GM21447 (cell line): ENCODE data around the gene KCND3.

Source experiments
- ATAC-seq: cut with Tn5 transposase; IDR thresholded peaks from one replicate; pipeline ENCODE4 v1.9.1; 2021; ENCODE audit not compliant: unreplicated experiment

The KCND3 gene

DNA sequence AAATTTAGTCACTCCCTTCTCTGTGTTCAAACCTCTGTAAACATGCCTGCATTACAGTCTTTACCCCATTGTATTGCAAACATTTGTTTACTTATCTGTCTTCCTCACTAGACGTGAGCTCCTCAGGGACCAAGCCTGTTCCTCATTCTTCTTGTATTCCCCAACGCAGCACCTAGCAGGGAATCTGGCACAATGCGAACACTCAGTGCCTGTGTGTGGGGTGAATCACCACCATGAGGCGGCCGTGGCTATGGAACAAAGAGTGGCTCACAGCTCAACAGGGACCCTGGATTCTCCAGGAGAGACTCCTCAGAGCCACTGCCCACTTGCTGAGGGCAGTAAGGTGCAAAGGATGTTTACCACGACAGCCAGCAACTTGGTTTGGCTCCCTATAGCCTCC, 137.9 kb downstream of the KCND3 start:
- ATAC-seq: no peak

DNA sequence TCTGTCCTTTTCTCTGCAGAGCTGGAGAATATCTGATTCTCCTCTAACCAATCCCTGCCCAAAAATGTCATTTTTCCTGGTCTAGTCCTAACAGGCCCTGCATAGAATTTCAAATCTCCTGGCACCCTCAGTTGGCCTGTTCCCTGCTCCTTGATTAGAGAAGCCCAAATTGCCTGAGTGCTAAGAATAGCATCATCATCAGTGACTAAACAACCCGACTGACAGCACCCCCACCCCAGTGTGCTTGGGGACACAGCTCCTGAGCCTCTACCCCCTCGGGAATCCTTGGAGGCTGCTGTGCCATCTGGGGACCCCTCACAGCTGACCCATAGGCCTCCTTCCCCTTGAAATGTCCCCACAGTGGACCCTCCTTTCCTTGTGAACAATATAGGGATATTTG, 139.4 kb downstream of the KCND3 start:
- no peak for ATAC-seq

DNA sequence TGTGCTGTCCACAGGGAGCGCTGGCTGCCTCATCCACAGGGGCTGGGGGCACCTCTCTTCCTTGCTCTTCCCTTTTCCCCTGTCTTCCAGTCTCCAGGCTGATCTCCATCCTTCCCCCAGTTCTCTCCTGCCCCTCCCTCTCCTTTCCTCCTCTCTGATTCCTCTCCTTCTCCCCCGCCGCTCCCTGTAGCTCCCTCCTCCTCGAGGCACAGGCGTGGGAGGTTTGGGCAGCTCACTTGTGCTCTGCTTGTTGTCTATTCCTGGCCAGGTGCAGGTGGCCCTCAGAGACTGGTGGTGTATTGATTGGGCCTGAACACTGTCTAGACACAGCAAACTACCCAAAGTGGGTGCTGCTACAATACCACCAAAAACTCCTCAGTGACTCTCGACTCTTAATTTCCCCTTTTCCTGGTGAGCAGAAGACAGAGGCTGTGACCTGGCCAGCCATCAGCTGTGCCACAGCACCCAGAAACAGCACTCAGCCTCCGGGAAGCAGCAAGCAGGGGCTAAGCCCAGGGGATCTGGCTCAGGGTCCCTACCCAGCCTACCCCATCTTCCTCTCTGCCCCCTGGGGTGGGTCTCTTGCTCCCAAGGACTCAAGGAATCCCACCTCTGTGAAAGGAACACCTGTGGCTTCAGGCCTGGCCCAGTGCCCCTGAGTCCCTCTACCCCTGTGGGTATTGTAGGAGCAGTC, 140.5 kb downstream of the KCND3 start:
- ATAC-seq: no peak

DNA sequence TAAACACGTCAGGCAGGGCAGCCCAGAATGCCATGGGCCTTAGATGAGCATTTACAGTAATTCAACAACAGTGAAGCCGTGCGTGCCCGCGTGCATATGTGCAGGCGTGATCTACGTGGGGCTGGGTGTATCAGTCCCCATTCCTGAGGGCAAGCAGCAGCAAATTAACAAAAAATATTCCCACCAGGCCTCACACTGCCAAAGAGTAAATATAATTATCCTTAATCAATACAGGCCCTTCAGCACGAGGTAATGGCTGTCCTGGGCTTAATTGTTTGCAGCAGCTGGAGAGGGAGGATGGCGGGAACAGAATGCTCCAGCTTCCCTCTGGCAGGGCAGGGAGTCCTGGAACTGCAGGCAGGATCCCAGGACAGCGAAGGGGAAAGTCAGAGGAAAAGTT, 142.0 kb downstream of the KCND3 start:
- no peak for ATAC-seq

DNA sequence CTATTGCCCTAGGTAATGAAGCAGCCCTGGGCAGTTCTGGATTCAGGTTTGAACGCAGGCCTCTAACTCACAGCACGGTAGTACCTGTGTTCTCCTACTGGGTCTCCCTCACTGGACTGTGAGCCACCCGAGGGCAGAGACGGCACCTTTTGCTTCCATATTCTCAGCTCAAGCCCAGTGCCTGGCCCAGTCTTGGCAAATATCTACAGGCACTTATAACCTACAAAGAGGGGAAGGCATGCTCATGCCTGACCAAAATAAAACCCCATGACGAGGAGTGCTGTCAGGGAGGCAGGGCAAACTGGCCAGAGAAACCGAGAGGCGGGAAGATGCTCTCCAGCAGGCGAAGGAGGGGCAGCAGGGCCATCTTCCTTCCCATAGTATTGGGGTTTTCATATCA, 142.6 kb downstream of the KCND3 start:
- no peak for ATAC-seq

DNA sequence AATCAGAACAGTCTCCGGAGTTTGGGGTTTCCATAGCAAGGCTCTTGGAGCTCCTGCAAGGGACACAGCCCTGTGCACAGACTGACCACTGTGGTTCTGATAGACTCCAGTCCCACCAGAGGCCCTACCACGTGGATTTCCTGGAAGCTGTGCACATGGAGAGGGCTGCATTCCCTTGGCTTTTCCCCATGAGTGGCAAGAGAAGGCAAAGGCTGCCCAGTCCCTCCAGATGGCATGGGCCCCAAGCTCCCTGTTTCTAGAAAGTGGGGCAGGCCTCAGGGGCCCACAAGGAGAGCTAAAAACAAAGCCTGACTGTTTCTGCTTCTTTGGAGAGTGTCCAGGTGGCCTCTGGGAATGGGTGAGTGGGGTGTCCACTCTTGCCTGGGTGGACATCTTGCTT, 146.3 kb downstream of the KCND3 start:
- ATAC-seq: no peak

DNA sequence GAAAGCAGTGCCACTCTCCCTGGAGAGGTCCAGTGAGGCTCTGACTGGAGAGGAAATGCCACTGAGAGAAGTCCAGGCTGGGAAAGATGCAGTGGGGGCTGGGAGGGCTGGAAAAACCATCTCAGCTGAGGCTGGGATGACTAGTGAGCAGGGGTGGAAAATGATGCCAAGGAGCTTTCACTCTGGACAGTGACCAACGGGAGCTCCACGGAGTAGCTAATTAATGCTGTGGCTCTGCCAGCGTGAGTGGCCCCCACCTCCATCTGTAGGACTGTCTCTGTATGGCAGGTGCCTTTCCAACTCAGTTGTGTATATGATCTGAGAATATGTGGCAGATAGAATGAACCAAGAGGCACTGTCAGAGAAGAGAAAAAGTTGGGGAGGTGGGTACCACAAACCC, 147.1 kb downstream of the KCND3 start:
- ATAC-seq: no peak

DNA sequence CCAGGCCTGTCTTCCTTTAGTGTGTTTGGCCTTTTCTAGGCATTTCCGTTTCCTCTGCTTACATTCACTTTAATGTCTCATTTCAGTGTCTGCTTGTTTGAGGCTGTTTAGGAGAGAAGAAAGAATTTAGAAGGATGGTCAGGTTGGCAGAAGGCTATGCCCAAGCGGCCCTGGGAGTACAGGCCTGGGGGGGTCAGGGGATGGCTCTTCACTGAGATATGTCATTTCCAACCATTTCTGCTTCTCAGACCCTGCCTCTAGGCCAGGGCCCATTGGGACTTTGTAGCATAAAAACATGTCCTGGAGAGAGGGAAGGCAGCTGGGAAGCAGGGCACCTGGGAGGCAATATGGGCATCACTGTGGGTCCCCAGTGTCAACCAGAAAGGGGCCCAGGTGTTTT, 147.7 kb downstream of the KCND3 start:
- no peak for ATAC-seq

DNA sequence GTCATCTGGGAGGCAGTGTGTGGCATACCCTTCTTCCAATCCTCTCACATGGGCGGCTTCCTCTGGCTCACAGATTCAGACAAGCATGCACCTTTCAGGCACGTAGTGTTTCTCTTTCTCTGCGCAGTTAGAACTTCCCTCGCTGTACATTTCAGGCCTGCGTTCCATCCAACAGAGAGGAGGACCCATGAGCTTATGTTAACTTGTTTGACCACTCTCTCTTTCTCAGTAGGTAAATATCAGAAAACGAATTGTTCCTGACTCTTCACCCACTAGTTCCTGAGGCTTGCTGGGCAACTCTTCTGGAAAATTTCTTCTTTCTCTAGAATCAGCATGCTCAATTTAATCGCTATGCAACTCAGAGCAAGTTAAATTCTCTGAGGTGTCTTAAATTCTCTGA, 148.3 kb downstream of the KCND3 start:
- no peak for ATAC-seq

DNA sequence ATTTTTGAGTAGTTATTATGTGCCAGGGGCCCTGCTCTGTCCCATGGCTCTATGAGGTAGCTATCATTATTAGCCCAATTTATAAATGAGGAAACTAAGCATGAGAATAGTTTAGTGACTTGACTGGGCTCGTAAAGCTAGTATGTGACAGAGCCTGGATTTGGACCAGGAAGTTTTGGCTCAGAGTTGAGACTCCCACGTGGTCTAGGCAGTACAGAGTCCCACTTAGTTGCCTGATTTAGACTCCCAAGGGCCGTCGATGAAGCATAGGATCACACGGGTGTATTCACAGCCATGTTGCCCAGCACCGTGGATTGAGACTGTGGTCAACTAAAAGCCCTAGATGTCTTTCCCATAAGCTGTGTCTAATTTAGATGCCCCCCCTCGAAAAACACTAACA, 152.1 kb downstream of the KCND3 start:
- ATAC-seq: no peak

DNA sequence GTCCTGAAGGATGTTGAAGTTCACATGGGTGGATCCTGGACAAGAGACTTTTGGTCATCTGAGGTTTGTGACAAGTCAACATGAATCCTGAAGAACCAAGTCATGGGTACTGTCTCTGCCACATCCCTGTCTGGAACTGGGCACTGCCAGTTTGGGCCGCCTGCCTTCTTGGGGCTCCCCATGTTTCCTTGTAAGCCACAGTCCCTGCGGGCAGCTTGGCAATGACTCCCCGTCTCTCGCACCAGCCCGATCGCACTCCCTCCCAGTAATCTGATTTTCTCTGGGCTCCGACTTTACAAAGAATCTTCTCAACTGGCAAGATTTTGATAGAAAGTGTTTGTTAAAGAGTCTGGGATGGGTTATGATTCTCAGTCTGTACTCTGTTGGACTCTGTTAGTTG, 153.4 kb downstream of the KCND3 start:
- ATAC-seq: no peak

DNA sequence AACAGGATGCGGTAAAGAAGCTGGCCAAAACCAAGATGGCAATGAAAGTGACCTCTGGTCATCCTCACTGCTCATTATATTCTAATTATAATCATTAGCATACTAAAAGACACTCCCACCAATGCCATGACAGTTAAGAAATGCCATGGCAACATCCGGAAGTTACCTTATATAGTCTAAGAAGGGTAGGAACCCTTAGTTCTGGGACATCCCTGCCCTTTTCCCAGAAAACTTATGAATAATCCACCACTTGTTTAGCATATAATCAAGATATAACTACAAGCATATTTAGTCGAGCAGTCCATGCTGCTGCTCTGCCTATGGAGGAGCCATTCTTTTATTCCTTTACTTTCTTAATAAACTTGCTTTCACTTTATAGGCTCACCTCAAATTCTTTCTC, 154.0 kb downstream of the KCND3 start:
- no peak for ATAC-seq

DNA sequence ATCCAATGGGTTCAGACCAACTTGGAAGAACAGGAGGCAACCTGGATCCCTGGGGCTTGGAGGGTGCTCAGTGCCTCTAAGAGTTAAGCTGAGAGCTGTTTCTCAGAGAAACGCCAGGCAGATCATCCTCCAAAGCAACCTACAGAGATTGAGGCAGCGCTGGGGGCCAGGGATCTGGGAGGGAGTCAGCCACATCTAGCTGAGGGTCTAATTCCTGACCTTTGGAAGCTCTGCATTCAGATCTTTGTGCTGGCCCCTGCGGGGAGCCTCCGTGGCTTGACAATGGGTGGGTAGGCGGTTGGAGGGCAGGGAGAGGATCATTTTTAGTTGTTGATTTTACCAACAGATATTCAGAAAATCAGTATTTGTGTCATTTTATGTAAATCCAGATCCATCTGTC, 154.5 kb downstream of the KCND3 start:
- no peak for ATAC-seq

DNA sequence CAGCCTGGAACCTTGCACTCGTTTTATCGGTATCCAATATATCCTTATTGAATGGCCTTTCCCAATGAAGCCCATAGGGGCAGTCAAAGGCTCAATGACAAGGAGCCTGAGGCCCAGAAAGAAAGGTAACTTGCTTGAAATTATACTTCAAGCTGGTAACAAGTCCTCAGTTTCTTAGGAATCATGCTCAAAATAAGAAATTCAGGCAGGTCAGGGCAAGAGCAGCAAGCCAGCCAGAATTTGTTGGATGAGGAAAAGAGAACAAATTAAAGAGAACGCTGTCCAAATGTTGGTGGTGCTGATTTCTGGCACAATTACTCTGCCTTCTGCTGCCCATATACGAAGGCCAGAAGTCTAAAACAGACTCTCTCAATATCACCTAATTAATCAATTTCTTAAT, 156.1 kb downstream of the KCND3 start:
- no peak for ATAC-seq

DNA sequence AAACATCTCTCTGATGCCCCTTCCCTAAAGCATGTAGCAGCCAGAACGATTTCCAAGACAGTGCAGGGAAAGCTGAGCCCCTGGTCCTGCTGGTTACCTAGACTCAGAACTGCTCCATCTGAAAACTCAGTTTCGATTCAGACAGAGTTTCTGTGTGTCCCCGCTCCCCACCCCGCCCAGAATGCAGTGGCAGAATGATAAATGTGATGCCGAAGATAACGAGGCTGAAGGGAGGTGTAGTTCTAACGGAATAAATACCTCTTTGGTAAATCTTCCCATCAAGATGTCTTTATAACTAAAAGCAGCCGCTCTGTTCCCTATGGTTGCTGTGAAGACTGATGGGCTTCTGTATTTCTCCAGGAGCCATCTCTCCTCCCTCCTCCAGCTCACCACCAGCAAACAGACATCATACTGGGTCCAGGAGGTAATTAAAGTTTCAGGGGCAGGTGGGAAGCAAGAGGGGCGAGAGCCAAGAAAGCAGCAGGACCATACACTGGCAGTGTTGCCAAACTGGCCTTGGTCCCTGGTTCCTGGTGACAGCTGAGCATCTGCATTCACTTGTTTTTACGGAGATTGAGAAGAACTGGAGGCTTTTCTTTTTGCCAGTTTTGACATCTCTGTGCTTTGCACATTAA, 156.8 kb downstream of the KCND3 start:
- ATAC-seq: no peak

DNA sequence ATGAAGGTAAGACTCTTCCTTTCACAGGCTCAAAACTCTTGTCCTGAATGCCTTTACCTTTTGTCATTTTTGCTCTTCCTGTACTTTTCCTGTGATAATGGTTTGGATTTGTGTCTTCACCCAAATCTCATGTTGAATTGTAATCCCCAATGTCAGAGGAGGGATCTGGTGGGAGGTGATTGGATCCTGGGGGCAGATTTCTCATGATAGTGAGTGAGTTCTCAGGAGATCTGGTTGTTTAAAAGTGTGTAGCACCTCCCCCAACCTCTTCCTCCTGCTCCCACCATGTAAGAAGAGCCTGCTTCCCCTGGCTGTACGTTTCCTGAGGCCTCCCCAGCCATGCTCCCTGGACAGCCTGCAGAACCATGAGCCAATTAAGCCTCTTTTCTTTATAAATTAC, 158.3 kb downstream of the KCND3 start:
- no peak for ATAC-seq

DNA sequence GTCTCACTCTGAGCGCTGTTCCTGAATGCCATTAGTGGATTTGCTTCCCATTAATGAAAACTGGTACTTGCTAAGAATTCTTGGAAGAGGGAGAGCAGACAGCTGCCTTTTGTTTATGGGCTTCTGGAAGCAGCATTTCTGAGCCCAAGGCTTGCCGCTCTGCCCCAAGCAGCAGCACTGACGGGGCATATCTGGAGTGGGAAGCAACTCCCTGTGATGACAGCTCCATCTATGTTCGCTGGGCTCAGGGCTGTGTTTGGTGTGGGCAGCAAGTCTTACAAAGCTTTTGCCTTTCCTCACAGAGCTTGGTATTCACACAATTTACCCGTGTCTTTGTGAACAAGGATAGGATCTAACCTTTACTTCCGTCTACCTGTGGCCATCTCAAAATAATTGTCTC, 161.5 kb downstream of the KCND3 start:
- ATAC-seq: no peak

DNA sequence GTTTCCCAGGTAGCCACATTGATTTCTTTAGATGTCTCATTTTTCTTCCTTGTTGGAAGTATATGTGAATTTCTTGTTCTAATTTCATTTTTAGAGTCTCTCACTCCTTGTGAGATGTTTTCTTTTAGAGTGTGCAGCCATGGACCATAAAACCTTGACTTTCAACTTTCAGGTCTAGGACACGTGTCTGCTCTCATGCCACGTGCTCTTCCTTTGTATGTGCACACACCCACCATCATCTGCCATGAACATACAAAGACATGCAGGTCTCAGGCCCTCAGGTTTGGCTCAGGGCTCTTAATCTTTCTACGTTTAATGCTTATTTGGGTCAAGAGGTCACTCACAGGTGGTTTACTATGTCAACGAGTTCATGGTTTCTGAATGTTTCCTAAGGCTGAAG, 163.2 kb downstream of the KCND3 start:
- no peak for ATAC-seq

DNA sequence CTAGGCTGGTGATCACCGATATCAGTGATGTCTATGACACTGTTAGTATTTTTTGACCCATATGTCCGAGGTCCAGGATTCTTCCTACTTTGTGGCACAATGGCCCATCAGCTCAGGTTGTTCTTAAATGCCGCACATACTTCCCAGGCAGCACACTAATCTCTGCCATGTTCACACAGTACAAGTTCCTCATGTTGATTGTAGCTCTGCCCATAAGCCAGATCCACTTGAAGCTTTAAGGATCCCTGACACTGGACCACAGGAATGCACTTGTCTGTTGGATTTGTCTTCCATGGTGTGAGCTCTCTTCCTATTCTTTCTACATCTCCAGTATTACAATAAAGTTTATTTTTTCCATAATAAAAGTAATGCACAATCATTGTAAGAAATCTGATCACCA, 164.3 kb downstream of the KCND3 start:
- ATAC-seq: no peak

DNA sequence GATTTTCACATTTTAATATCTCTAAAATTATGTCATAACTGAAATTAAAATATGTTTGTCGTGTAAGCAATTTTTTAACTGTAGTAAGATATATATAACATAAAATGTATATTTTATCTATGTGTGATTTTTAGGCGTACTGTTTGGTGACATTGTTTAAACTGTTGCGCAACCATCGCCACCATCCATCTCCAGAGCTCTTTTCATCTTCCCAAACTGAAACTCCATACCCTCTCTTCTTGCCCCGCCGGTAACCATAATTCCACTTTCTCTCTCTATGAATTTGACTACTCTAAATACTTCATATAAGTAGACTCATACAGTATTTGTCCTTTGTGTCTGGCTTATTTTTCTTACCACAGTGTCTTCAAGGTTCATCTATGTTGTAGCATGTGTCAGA, 167.3 kb downstream of the KCND3 start:
- no peak for ATAC-seq

DNA sequence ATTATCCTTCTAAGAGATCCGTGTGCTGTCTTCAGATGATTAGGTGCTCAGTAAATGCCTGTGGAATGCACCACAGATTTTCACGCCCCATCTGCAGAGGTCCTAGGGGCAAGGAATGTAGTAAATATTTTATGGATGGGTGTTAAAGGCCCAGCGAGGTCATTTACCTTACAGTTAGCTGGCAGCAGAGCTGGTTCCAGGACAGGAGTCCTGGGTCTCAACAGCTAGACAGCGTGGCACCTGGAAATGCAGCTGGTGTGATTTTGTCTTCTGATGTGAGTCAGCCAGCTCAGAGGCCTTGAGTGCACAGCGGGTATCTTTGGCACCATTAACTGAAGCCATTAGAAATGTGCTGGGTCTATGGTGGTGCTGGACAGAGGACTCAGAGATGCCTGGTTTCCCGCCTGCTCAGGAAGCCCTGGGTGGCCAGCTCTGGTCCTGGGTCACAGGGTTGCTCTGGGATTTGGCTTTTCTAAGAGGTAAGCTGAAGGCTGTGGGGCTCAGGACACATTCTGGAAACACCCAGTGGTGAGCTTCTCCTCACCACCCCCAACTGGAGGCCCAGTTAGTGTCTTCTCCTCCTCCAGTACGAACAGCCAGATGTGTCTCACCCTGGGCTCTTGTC, 168.2 kb downstream of the KCND3 start:
- no peak for ATAC-seq

DNA sequence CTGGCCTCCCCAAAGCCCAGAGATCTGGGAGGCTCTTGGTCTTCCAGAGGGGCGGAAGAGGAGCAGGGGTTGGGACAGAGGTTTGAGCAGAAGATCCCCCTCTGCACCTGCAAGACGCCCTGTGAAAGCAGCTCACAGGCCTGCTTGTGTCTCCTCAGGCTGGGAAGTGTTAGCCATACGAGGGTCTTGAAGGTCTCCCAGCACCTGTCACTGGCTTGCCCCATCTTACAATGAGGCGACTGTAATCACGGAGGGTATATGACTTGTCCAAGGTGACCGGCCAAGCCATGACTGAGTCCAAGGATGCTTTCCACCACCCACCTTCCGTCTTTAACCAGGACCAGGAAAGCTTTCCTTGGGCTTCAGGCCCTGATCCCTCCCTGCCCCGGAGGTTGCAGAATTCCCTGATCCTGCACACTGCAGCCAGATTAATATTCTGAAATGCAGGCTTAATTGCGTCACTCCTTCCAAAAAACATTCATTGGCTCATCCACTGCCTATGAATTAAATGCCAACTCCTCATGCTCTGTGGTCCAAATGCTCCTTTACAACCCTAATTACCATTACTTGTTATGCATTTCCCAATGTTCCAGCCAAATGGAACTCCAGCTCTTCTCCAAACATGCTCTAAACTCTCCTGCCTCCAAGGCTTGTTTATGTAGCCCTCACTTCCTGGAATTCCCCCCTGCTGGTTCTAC, 169.8 kb downstream of the KCND3 start:
- ATAC-seq: no peak
